ENCODE results near the gene ENTPD6.
"Not testable (repeated sequence)": the region's sequence is repeated elsewhere in the genome, so short reads cannot be mapped to it uniquely, and the experiment has no call there.

Gene ENTPD6

GRCh38 chr20:25158043-25158442 lies 37.5 kb upstream of the ENTPD6 start:
- no peak for TF ChIP-seq CTCF (IDR thresholded peaks at IDR 0.05; ENCODE audit: low read depth, low read length, missing control alignments)
- no peak for DNase-seq (ENCODE audit: extremely low read depth, low read depth)
- no peak overlapping the region for H3K4me3 ChIP-seq (replicated peaks; ENCODE audit: low read depth, low read length)

- no peak overlapping the region for H3K4me3 ChIP-seq (replicated peaks; ENCODE audit: low read depth, low read length)
- no peak for DNase-seq (ENCODE audit: extremely low read depth, low read depth)
- TF ChIP-seq CTCF (IDR thresholded peaks at IDR 0.05; ENCODE audit: low read depth, low read length, missing control alignments) = no peak
Observed at GRCh38 chr20:25160467-25160866, 35.0 kb upstream of the ENTPD6 start.

GRCh38 chr20:25160897-25161296 lies 34.6 kb upstream of the ENTPD6 start:
- TF ChIP-seq CTCF (IDR thresholded peaks at IDR 0.05; ENCODE audit: low read depth, low read length, missing control alignments) = no peak
- DNase-seq (ENCODE audit: extremely low read depth, low read depth) = no peak
- H3K4me3 ChIP-seq (replicated peaks; ENCODE audit: low read depth, low read length) = no peak overlapping the region

- TF ChIP-seq CTCF (IDR thresholded peaks at IDR 0.05; ENCODE audit: low read depth, low read length, missing control alignments) = no peak
- no peak for DNase-seq (ENCODE audit: extremely low read depth, low read depth)
- H3K4me3 ChIP-seq (replicated peaks; ENCODE audit: low read depth, low read length) = no peak overlapping the region
Observed at GRCh38 chr20:25165128-25165527, 30.4 kb upstream of the ENTPD6 start.

- not testable (repeated sequence) for H3K4me3 ChIP-seq (replicated peaks; ENCODE audit: low read depth, low read length); DNase-seq (ENCODE audit: extremely low read depth, low read depth)
Observed at GRCh38 chr20:25166105-25166782, 29.3 kb upstream of the ENTPD6 start.

- no peak for TF ChIP-seq CTCF (IDR thresholded peaks at IDR 0.05; ENCODE audit: low read depth, low read length, missing control alignments)
- DNase-seq (ENCODE audit: extremely low read depth, low read depth) = no peak
- H3K4me3 ChIP-seq (replicated peaks; ENCODE audit: low read depth, low read length) = no peak overlapping the region
Observed at GRCh38 chr20:25173321-25173720, 22.2 kb upstream of the ENTPD6 start.

- no peak overlapping the region for H3K4me3 ChIP-seq (replicated peaks; ENCODE audit: low read depth, low read length)
Observed at GRCh38 chr20:25173886-25174308, 21.6 kb upstream of the ENTPD6 start.

More at GRCh38 chr20:25173886-25174308, 21.6 kb upstream of the ENTPD6 start:
- no peak for TF ChIP-seq CTCF (IDR thresholded peaks at IDR 0.05; ENCODE audit: low read depth, low read length, missing control alignments)
- no peak for DNase-seq (ENCODE audit: extremely low read depth, low read depth)
